Parathyroid adenoma (tissue), 2 donors: ENCODE data around the gene SLC27A2.

Experiments used
- H2AFZ ChIP-seq: fragments of 300-600 bp; sonication (generic); one replicate; pipeline ENCODE4 v1.7.0; 2017; ENCODE audit warnings: antibody characterized with exemption, mild to moderate bottlenecking
- H3K27ac ChIP-seq: fragments of 300-600 bp; sonication (generic); one replicate; pipeline ENCODE4 v1.7.0; 2017
- H3K27me3 ChIP-seq: fragments of 300-600 bp; sonication (generic); one replicate; pipeline ENCODE4 v1.7.0; 2017; ENCODE audit warnings: low read length; ENCODE audit not compliant: control insufficient read depth, insufficient read depth
- H3K36me3 ChIP-seq: fragments of 300-600 bp; sonication (generic); one replicate; pipeline ENCODE4 v1.7.0; 2017; ENCODE audit warnings: low read length; ENCODE audit not compliant: control insufficient read depth, insufficient read depth
- H3K4me1 ChIP-seq: fragments of 300-600 bp; sonication (generic); one replicate; pipeline ENCODE4 v1.7.0; 2017; ENCODE audit warnings: control low read depth
- H3K4me2 ChIP-seq: fragments of 300-600 bp; sonication (generic); one replicate; pipeline ENCODE4 v1.7.0; 2017; ENCODE audit warnings: low read length
- H3K4me3 ChIP-seq: fragments of 300-600 bp; sonication (generic); one replicate; pipeline ENCODE4 v1.7.0; 2017; ENCODE audit warnings: low read depth, low read length
- H3K79me2 ChIP-seq: fragments of 300-600 bp; sonication (generic); one replicate; pipeline ENCODE4 v1.7.0; 2017; ENCODE audit warnings: control low read depth
- H3K9ac ChIP-seq: fragments of 300-600 bp; sonication (generic); one replicate; pipeline ENCODE4 v1.7.0; 2017; ENCODE audit warnings: mild to moderate bottlenecking
- H3K9me3 ChIP-seq: fragments of 300-600 bp; sonication (generic); one replicate; pipeline ENCODE4 v1.7.0; 2017; ENCODE audit warnings: low read length; ENCODE audit not compliant: control insufficient read depth
- TF ChIP-seq, protein P1 (sequence below): fragments of 300-600 bp; sonication (generic); IDR thresholded peaks from one replicate; pipeline ENCODE4 v1.7.0; 2017; ENCODE audit warnings: antibody characterized with exemption, mild to moderate bottlenecking
- donor health status: primary hyperparathyroidism.

Gene SLC27A2

DNA sequence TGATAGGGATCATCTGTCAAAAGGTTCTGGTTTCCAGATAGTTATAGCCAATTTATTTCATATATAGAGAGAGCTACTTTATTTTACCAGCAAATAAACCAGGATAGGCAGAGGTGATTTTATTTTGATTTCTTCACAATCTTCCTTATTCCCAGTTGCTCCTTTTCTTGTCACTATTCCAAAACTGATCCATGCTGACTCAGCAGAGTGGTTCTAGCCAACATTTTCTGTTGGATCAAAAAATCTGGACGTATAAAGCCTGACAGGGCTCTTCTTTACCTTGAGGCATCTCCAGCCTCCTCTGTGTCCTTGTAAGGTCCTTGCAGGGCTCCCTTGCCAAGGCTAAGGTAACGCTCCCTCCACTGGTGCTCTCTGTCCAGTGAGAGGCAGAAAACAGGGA, 67.7 kb downstream of the SLC27A2 start:
- Histone ChIP-seq H3K79me2 (no peaks in the 10 kb centered on the region), H3K9ac (no peak overlapping the region), H3K4me3 (no peak overlapping the region), H3K9me3 (no peaks in the 10 kb centered on the region), H3K4me1 (no peaks in the 10 kb centered on the region), H3K27ac (no peak overlapping the region), H3K4me2 (no peak overlapping the region), H2AFZ (no peak overlapping the region), H3K27me3 (no peaks in the 10 kb centered on the region), H3K36me3 (no peaks in the 10 kb centered on the region)
- TF ChIP-seq, protein P1, sequence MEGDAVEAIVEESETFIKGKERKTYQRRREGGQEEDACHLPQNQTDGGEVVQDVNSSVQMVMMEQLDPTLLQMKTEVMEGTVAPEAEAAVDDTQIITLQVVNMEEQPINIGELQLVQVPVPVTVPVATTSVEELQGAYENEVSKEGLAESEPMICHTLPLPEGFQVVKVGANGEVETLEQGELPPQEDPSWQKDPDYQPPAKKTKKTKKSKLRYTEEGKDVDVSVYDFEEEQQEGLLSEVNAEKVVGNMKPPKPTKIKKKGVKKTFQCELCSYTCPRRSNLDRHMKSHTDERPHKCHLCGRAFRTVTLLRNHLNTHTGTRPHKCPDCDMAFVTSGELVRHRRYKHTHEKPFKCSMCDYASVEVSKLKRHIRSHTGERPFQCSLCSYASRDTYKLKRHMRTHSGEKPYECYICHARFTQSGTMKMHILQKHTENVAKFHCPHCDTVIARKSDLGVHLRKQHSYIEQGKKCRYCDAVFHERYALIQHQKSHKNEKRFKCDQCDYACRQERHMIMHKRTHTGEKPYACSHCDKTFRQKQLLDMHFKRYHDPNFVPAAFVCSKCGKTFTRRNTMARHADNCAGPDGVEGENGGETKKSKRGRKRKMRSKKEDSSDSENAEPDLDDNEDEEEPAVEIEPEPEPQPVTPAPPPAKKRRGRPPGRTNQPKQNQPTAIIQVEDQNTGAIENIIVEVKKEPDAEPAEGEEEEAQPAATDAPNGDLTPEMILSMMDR, result no peak

DNA sequence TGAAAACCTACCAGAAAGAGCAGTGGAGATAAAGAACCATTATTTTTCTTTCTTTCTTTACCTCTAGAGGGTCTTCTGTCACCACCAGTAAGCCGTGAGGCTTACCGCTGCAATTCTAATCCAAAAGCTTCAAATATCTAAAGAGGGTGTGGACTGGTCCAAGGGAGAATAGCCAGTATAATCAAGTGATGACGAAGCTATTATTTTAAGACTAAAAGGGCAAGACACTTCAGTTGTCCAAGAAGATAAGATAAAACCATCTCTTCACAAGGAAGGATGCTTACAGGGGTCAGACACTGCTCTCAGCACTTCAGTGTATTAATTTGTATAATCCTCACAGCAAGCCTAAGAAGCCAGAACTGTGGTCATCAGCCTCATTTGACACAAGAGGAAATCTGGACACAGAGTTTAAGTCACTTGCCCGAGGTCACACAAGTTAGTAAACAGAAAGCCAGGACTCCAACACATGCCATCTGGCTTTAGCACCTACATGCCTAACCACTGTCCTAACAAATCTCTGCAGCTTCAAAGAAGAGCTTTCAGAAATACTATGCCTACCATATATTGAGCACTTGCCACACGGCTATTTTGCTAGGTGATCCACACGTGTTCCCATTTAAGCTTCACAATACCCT, 68.9 kb downstream of the SLC27A2 start:
- no peaks in the 10 kb centered on the region for H3K79me2 ChIP-seq
- no peaks in the 10 kb centered on the region for H3K9me3 ChIP-seq
- no peak overlapping the region for H3K4me3 ChIP-seq
- no peaks in the 10 kb centered on the region for H3K36me3 ChIP-seq
- no peaks in the 10 kb centered on the region for H3K4me1 ChIP-seq
- H3K4me2 ChIP-seq, result no peak overlapping the region
- no peak overlapping the region for H3K9ac ChIP-seq
- no peak overlapping the region for H2AFZ ChIP-seq
- H3K27ac ChIP-seq, result no peak overlapping the region
- TF ChIP-seq, protein P1, result no peak
- H3K27me3 ChIP-seq, result no peaks in the 10 kb centered on the region

DNA sequence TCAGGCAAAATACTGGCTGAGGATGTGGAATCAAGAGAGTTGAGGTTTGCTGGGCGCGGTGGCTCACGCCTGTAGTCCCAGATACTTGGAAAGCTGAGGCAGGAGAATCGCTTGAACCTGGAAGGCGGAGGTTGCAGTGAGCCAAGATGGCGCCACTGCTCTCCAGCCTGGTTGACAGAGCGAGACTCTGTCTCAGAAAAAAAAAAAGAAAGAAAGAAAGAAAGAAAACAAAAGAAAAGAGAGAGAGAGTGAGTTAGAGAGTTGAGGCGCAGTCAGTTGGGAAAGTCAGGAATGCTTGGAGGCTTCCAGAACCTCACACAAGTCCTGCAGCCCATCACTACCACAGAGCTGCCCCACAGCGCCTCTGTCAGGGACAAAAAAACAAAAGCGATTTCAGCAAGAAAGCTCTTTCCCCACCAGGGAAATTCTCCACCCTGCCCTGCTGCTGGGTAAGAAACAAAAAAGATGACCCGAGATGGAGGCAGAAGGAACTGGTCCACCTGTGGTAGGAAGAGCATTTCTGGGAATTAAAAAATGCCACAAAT, 69.7 kb downstream of the SLC27A2 start:
- H2AFZ ChIP-seq, result no peak overlapping the region
- no peak overlapping the region for H3K4me3 ChIP-seq
- TF ChIP-seq, protein P1, result no peak
- H3K79me2 ChIP-seq, result no peaks in the 10 kb centered on the region
- H3K27me3 ChIP-seq, result no peaks in the 10 kb centered on the region
- H3K36me3 ChIP-seq, result no peaks in the 10 kb centered on the region
- no peak overlapping the region for H3K27ac ChIP-seq
- no peaks in the 10 kb centered on the region for H3K9me3 ChIP-seq
- H3K4me1 ChIP-seq, result no peaks in the 10 kb centered on the region
- H3K4me2 ChIP-seq, result no peak overlapping the region
- no peak overlapping the region for H3K9ac ChIP-seq

DNA sequence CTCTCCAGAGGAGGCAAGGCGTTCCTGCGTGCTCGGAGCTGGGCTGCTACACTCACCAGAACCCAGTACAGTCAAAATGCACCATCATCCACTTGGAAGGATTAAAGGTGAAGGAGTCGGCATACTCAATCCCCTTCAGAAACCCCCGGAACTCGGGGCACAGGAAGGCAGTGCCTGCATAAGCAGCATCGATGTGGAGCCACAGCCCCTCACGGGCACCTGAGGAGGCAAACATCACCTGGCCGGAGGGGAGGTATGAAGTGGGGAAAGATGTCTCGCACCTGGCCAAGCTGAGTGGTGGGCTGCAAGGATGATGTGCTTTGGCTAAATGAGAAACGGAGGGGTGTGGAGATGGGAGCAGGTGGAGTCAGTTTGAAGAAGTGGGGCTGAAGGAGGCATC, 70.6 kb downstream of the SLC27A2 start:
- Histone ChIP-seq H3K27ac (no peak overlapping the region), H3K27me3 (no peaks in the 10 kb centered on the region), H3K79me2 (no peaks in the 10 kb centered on the region), H3K4me1 (no peaks in the 10 kb centered on the region), H3K36me3 (no peaks in the 10 kb centered on the region), H2AFZ (no peak overlapping the region), H3K4me3 (no peak overlapping the region), H3K9me3 (no peaks in the 10 kb centered on the region), H3K9ac (no peak overlapping the region), H3K4me2 (no peak overlapping the region)
- TF ChIP-seq, protein P1, result no peak
